Measurements from ENCODE around the gene VPREB3. TPM values are rescaled to one million over a fixed set of nuclear protein-coding genes. Genes with fewer than 3 reads are reported as not detected.

Gene VPREB3
- total and polyA plus RNA-seq, 2 of the 8 experiments (the other 6 are each of a cell fraction or from before 2014, with no cell fraction given) = 0.52 to 4.6 TPM

GRCh38 chr22:23704062-23704461 is 50.2 kb downstream of the VPREB3 start (continued):
- TF ChIP-seq E2F6 (IDR thresholded peaks at IDR 0.05) (no peak), CHD1 (IDR thresholded peaks at IDR 0.05; ENCODE audit: low read depth, low read length) (no peak), NRF1 (IDR thresholded peaks at IDR 0.05; ENCODE audit: low read depth, low read length) (no peak), SIN3A (conservative IDR thresholded peaks at IDR 0.05 in 1 of 2, IDR thresholded peaks at IDR 0.05 in 1 of 2; ENCODE audit: low read depth in 1 of 2, low read length in 2 of 2) (no peak), SUZ12 (IDR thresholded peaks at IDR 0.05; ENCODE audit: low read length) (no peak)

Other genes with a start within 250 kb of the VPREB3 start
- not detected in 2 replicates for gene IGLL1, start 174.1 kb downstream of the VPREB3 start, total RNA-seq (2021; fragmentation: NEBNext Ultra II Directional; extraction: Animal tissue kit (Norgen Biotek cat#: 25700))
- gene IGLL1, start 174.1 kb downstream of the VPREB3 start, polyA plus RNA-seq (2011; rRNA removed) = not detected in 2 replicates
- gene DRICH1, start 122.1 kb downstream of the VPREB3 start, total RNA-seq (2021; fragmentation: NEBNext Ultra II Directional; extraction: Animal tissue kit (Norgen Biotek cat#: 25700)) = 0.28 TPM in 1 of 2 replicates, not detected in the other
- gene DRICH1, start 122.1 kb downstream of the VPREB3 start, polyA plus RNA-seq (2011; rRNA removed) = 0.19 and 0.21 TPM in 2 replicates
- not detected in 2 replicates for gene RGL4, start 63.4 kb downstream of the VPREB3 start, total RNA-seq (2021; fragmentation: NEBNext Ultra II Directional; extraction: Animal tissue kit (Norgen Biotek cat#: 25700))
- gene RGL4, start 63.4 kb downstream of the VPREB3 start, polyA plus RNA-seq (2011; rRNA removed) = not detected in 2 replicates
- gene ZNF70, start 3.3 kb downstream of the VPREB3 start, total RNA-seq (2021; fragmentation: NEBNext Ultra II Directional; extraction: Animal tissue kit (Norgen Biotek cat#: 25700)) = 2.6 and 3.2 TPM in 2 replicates
- 1.1 and 1.2 TPM in 2 replicates for gene ZNF70, start 3.3 kb downstream of the VPREB3 start, polyA plus RNA-seq (2011; rRNA removed)
- 2.3 and 4.9 TPM in 2 replicates for gene C22orf15, start 8.6 kb upstream of the VPREB3 start, total RNA-seq (2021; fragmentation: NEBNext Ultra II Directional; extraction: Animal tissue kit (Norgen Biotek cat#: 25700))
- gene C22orf15, start 8.6 kb upstream of the VPREB3 start, polyA plus RNA-seq (2011; rRNA removed) = 4.2 and 6.9 TPM in 2 replicates
- gene CHCHD10, start 13.5 kb upstream of the VPREB3 start, total RNA-seq (2021; fragmentation: NEBNext Ultra II Directional; extraction: Animal tissue kit (Norgen Biotek cat#: 25700)) = 94.5 and 104 TPM in 2 replicates
- gene CHCHD10, start 13.5 kb upstream of the VPREB3 start, polyA plus RNA-seq (2011; rRNA removed) = 58.3 and 109 TPM in 2 replicates
- gene MMP11, start 18.4 kb upstream of the VPREB3 start, total RNA-seq (2021; fragmentation: NEBNext Ultra II Directional; extraction: Animal tissue kit (Norgen Biotek cat#: 25700)) = 9.6 and 10.2 TPM in 2 replicates
- 18.3 and 29.7 TPM in 2 replicates for gene MMP11, start 18.4 kb upstream of the VPREB3 start, polyA plus RNA-seq (2011; rRNA removed)
- gene SMARCB1, start 32.5 kb upstream of the VPREB3 start, total RNA-seq (2021; fragmentation: NEBNext Ultra II Directional; extraction: Animal tissue kit (Norgen Biotek cat#: 25700)) = 116 and 124 TPM in 2 replicates
- 145 and 158 TPM in 2 replicates for gene SMARCB1, start 32.5 kb upstream of the VPREB3 start, polyA plus RNA-seq (2011; rRNA removed)
- gene DERL3, start 84.6 kb upstream of the VPREB3 start, total RNA-seq (2021; fragmentation: NEBNext Ultra II Directional; extraction: Animal tissue kit (Norgen Biotek cat#: 25700)) = 8.7 and 9.9 TPM in 2 replicates
- 19.5 and 27.8 TPM in 2 replicates for gene DERL3, start 84.6 kb upstream of the VPREB3 start, polyA plus RNA-seq (2011; rRNA removed)
- gene SLC2A11, start 103.5 kb upstream of the VPREB3 start, total RNA-seq (2021; fragmentation: NEBNext Ultra II Directional; extraction: Animal tissue kit (Norgen Biotek cat#: 25700)) = 12.5 and 13.2 TPM in 2 replicates
- 9.1 and 10.7 TPM in 2 replicates for gene SLC2A11, start 103.5 kb upstream of the VPREB3 start, polyA plus RNA-seq (2011; rRNA removed)
- 1,082 and 1,119 TPM in 2 replicates for gene MIF, start 140.0 kb upstream of the VPREB3 start, total RNA-seq (2021; fragmentation: NEBNext Ultra II Directional; extraction: Animal tissue kit (Norgen Biotek cat#: 25700))
- 1,870 and 2,008 TPM in 2 replicates for gene MIF, start 140.0 kb upstream of the VPREB3 start, polyA plus RNA-seq (2011; rRNA removed)
- gene GSTT2B, start 206.8 kb upstream of the VPREB3 start, total RNA-seq (2021; fragmentation: NEBNext Ultra II Directional; extraction: Animal tissue kit (Norgen Biotek cat#: 25700)) = 4.7 and 6.3 TPM in 2 replicates
- gene GSTT2B, start 206.8 kb upstream of the VPREB3 start, polyA plus RNA-seq (2011; rRNA removed) = 13.3 and 13.5 TPM in 2 replicates
- 1.7 and 2.1 TPM in 2 replicates for gene DDTL, start 212.5 kb upstream of the VPREB3 start, total RNA-seq (2021; fragmentation: NEBNext Ultra II Directional; extraction: Animal tissue kit (Norgen Biotek cat#: 25700))
- 2.2 and 3.1 TPM in 2 replicates for gene DDTL, start 212.5 kb upstream of the VPREB3 start, polyA plus RNA-seq (2011; rRNA removed)
- 106 and 110 TPM in 2 replicates for gene DDT, start 220.0 kb upstream of the VPREB3 start, total RNA-seq (2021; fragmentation: NEBNext Ultra II Directional; extraction: Animal tissue kit (Norgen Biotek cat#: 25700))
- 336 and 341 TPM in 2 replicates for gene DDT, start 220.0 kb upstream of the VPREB3 start, polyA plus RNA-seq (2011; rRNA removed)
- gene GSTT2, start 225.7 kb upstream of the VPREB3 start, total RNA-seq (2021; fragmentation: NEBNext Ultra II Directional; extraction: Animal tissue kit (Norgen Biotek cat#: 25700)) = 1.1 and 1.9 TPM in 2 replicates
- gene GSTT2, start 225.7 kb upstream of the VPREB3 start, polyA plus RNA-seq (2011; rRNA removed) = 1.2 and 1.5 TPM in 2 replicates